Measurements from ENCODE around the gene NAIF1. TPM values are rescaled to one million over a fixed set of nuclear protein-coding genes. Genes with fewer than 3 reads are reported as not detected.
A peak's percentile ranks its signal among the peaks of the same experiment; 100 is the strongest.

Gene NAIF1
- total RNA-seq, 4 donors from 2014 or later = 7.4 to 26.1 (median 11.8) TPM

DNA sequence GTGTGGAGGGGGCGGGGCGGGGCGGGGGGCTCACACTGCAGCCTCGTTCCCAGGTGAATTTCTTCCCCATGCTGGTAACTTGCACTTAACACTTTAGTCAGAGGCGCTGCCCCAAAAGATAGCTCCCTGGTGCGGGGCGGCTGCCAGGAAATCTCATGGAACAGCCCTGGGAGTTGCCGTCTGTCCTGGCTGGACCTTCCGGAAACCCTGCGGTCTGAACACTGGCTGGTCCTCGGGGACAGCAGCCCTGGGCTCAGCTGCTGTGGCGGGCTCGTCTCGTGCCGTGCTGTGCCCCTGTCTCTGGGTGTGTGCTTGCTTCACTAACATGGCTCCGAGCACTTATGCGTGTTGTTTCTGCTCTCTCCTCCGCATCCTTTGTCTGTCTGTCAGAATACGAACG is 34.6 kb upstream of the NAIF1 start:
- Histone ChIP-seq H3K36me3 (peaks cover 0 to 51% (median 4%) of the 10 kb centered on the region in 3 donors), H3K27me3 (no peaks in the 10 kb centered on the region), H3K4me3 (no peak overlapping the region), H3K27ac (peak overlapping the region in 1 of 4 donors; percentile 98), H3K9me3 (no peaks in the 10 kb centered on the region), H3K4me1 (peaks cover 0 to 64% (median 6%) of the 10 kb centered on the region in 4 donors)
- TF ChIP-seq, protein P1, sequence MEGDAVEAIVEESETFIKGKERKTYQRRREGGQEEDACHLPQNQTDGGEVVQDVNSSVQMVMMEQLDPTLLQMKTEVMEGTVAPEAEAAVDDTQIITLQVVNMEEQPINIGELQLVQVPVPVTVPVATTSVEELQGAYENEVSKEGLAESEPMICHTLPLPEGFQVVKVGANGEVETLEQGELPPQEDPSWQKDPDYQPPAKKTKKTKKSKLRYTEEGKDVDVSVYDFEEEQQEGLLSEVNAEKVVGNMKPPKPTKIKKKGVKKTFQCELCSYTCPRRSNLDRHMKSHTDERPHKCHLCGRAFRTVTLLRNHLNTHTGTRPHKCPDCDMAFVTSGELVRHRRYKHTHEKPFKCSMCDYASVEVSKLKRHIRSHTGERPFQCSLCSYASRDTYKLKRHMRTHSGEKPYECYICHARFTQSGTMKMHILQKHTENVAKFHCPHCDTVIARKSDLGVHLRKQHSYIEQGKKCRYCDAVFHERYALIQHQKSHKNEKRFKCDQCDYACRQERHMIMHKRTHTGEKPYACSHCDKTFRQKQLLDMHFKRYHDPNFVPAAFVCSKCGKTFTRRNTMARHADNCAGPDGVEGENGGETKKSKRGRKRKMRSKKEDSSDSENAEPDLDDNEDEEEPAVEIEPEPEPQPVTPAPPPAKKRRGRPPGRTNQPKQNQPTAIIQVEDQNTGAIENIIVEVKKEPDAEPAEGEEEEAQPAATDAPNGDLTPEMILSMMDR (IDR thresholded peaks at IDR 0.05) = no peak
- TF ChIP-seq POLR2A (IDR thresholded peaks at IDR 0.05) = no peak
- DNase-seq = no peak

DNA sequence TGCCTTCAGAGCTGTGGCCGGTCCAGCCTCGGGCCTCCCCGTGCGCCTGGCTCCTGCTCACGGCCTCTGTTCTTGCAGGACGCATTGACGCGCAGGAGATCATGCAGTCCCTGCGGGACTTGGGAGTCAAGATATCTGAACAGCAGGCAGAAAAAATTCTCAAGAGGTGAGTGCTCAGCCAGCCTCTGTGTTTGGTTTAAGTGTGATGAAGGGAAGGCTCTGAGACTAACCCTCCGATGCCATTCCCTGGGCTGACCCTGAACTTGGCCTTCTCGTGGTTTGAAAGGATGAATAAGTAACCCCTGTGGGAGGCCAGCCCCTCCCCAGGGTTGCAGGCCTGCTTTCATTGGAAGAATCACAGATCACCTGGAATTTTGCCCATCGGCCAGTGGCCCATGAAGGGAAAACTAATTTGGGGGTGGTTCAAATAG is 34.1 kb upstream of the NAIF1 start:
- H3K4me3 ChIP-seq = peak overlapping the region in 1 of 4 donors; percentile 69

DNA sequence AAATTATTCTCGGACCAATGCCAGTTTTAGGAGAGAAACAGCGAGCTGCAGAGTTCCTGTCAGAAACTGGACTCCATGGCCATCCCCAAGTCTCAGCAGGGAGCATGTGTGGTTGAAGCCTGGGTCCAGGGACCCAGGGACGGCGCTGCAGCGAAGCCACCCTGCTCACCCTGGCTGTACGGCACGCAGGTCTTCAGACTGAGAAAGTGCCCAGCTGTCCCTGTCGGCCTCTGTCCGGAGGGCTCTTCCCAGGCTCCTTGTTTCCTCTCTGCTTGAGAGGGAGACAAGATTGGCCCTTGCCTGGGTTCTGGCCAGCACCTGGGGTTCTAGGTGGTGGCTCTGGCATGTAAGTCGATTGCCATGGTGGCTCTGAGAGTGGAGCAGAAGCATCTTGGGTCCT is 33.5 kb upstream of the NAIF1 start:
- Histone ChIP-seq H3K4me3 (peak overlapping the region in 2 of 4 donors; percentile 57 to 69), H3K4me1 (peaks cover 0 to 58% (median 6%) of the 10 kb centered on the region in 4 donors), H3K27ac (peak overlapping the region in 3 of 4 donors; percentile 38 to 98 (median 92)), H3K27me3 (no peaks in the 10 kb centered on the region), H3K9me3 (no peaks in the 10 kb centered on the region), H3K36me3 (peaks cover 0 to 40% (median under 1%) of the 10 kb centered on the region in 3 donors)
- TF ChIP-seq POLR2A (IDR thresholded peaks at IDR 0.05) = no peak
- TF ChIP-seq, protein P1 (IDR thresholded peaks at IDR 0.05) = no peak
- DNase-seq = peak in 1 of 3 donors; percentile 45

More for the DNA sequence above, 34.1 kb upstream of the NAIF1 start:
- no peak for DNase-seq
- TF ChIP-seq, protein P1 (IDR thresholded peaks at IDR 0.05) = no peak
- TF ChIP-seq POLR2A (IDR thresholded peaks at IDR 0.05) = no peak
- peak overlapping the region in 1 of 4 donors; percentile 98 for H3K27ac ChIP-seq
- peaks cover 0 to 47% (median 4%) of the 10 kb centered on the region in 3 donors for H3K36me3 ChIP-seq
- peaks cover 0 to 64% (median 6%) of the 10 kb centered on the region in 4 donors for H3K4me1 ChIP-seq
- H3K27me3 ChIP-seq = no peaks in the 10 kb centered on the region
- H3K9me3 ChIP-seq = no peaks in the 10 kb centered on the region

DNA sequence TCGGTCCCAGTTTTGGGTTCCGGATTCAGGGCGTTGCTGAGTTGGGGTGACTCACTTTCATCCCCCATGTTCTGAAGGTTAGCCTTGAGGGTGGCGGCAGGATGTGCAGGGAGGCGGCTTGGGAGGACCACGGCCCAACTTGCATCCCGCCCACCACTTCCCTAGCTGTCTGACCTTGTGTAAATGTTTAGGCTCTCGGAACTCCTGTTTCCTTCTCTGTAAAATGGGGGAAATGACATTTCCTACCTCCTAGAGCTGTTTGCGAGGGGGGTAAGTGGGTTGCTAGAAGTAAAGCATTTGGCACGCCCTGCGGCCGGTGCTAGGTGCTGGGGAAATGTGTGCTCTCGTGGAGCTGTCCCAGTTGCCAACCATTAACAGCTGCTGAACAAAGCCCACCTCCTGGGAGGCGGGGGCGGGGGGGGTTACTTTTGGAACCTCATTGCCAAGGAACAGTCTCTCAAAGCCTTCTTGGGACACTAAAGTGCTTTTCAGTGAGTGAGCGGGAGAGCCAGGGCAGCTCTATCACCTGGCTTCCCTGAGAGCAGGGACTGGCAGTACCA is 32.9 kb upstream of the NAIF1 start:
- H3K36me3 ChIP-seq = peaks cover 0 to 34% (median 0%) of the 10 kb centered on the region in 3 donors
- H3K27me3 ChIP-seq = no peaks in the 10 kb centered on the region
- H3K4me3 ChIP-seq = peak overlapping the region in 2 of 4 donors; percentile 57 to 69
- H3K27ac ChIP-seq = peak overlapping the region; percentile 38 to 98 (median 88)
- peak in 1 of 3 donors; percentile 48 for DNase-seq
- peaks cover 0 to 55% (median 6%) of the 10 kb centered on the region in 4 donors for H3K4me1 ChIP-seq
- TF ChIP-seq, protein P1 (IDR thresholded peaks at IDR 0.05) = no peak
- TF ChIP-seq POLR2A (IDR thresholded peaks at IDR 0.05) = no peak
- H3K9me3 ChIP-seq = no peaks in the 10 kb centered on the region

- H3K9me3 ChIP-seq = no peaks in the 10 kb centered on the region
- H3K4me3 ChIP-seq = peak overlapping the region; percentile 15 to 69 (median 38)
- H3K27me3 ChIP-seq = no peaks in the 10 kb centered on the region
- H3K36me3 ChIP-seq = peaks cover 0 to 34% (median 0%) of the 10 kb centered on the region in 3 donors
- peaks cover 0 to 61% (median 6%) of the 10 kb centered on the region in 4 donors for H3K4me1 ChIP-seq
- DNase-seq = peak in 2 of 3 donors; percentile 77 to 79
- TF ChIP-seq, protein P1 (IDR thresholded peaks at IDR 0.05) = peak in 1 of 6 experiments; percentile 4
- TF ChIP-seq POLR2A (IDR thresholded peaks at IDR 0.05) = peak; percentile 58 to 64
- peak overlapping the region; percentile 72 to 98 (median 88) for H3K27ac ChIP-seq
Measured at GRCh38 chr9:128099231-128099931, 32.3 kb upstream of the NAIF1 start.
